ENCODE data around the gene USH2A.

The USH2A gene

GRCh38 chr1:215899901-215900300 lies 523.3 kb downstream of the USH2A start:
- no peak for FAIRE-seq

DNA sequence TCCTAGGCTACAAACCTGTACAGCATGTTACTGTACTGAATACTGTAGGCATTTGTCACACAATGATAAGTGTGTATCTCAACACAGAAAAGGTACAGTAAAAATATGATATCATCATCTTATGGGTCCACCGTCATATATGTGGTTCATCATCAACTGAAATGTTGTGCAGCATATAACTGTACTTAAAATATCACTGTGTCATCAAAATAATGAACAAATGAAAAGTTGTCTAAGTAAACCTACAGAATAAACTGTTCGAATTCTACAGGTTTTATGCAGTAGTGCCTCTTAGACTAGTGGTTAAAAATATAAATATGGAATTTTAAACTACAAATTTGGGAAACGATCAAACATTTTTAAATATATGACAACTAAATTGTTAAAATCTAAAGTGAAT lies 527.4 kb downstream of the USH2A start:
- FAIRE-seq = no peak

GRCh38 chr1:215895276-215895675 lies 528.0 kb downstream of the USH2A start:
- no peak for FAIRE-seq

- FAIRE-seq = no peak
Measured at GRCh38 chr1:215894617-215895016, 528.6 kb downstream of the USH2A start.

- no peak for FAIRE-seq
Measured at GRCh38 chr1:215891266-215892057, 531.8 kb downstream of the USH2A start.

GRCh38 chr1:215890438-215890837 lies 532.8 kb downstream of the USH2A start:
- FAIRE-seq = no peak

DNA sequence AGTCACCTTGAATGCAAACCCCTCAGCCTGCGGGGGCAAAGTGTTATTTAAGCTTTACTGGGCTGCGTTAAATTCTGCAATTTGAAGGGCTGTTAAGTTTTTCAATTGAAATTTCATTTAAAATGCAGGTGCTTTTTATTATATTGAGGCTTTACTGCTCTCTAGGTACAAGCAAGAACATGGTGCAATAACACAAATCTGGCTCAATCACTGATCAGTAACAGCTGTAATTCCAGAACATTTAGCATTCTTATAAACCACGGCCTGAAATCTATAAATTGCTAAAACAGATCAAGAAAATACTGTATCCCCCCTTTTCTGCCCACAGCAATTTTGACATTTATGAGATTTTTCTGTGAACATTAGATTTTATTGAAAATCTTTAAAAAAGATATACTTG lies 533.4 kb downstream of the USH2A start:
- no peak for FAIRE-seq

GRCh38 chr1:215888159-215888558 lies 535.1 kb downstream of the USH2A start:
- no peak for FAIRE-seq

- no peak for FAIRE-seq
Measured at GRCh38 chr1:215887627-215888026, 535.6 kb downstream of the USH2A start.

GRCh38 chr1:215883004-215883403 lies 540.2 kb downstream of the USH2A start:
- no peak for FAIRE-seq

- no peak for FAIRE-seq
Measured at GRCh38 chr1:215878843-215879242, 544.4 kb downstream of the USH2A start.

DNA sequence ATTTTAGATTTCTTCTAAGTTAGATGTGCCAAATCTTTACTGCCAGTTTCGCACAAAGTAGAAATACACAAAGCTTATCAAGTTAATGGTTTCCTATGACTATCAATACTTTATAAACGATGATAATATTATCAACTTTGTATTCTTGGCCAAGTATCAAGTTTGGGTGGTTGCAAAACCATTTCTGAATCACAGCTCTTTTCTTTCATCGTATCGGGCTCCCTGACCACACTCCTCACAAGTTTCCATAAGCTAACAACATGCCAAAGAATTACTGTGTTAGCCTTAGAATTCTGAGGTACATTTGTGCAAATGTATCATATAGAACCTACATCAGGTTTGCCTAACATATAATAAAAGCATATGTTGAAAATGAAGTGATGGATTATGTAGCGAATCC lies 545.1 kb downstream of the USH2A start:
- FAIRE-seq = no peak

DNA sequence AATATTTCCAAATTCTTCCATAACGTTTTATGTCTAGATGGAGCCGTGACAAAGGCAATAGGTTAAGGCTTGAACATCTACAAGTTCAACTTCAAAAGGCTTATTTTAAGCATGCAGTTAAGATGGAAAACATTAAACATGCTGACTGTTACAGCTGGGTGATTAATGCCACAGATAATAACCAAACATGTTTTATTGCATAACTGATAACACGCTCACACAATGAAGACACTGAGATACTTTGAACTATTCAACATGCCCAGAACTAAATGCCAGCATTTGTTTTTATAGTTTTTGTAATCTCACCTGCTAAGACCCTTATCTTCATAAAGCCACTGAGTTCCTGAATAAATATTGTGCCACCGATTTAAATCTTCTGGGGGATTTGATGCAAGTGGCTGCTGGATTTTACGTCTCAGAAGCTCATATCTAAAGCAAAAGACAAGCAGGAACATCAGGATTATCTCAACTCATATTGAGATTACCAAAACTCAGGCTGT lies 545.7 kb downstream of the USH2A start:
- no peak for FAIRE-seq

DNA sequence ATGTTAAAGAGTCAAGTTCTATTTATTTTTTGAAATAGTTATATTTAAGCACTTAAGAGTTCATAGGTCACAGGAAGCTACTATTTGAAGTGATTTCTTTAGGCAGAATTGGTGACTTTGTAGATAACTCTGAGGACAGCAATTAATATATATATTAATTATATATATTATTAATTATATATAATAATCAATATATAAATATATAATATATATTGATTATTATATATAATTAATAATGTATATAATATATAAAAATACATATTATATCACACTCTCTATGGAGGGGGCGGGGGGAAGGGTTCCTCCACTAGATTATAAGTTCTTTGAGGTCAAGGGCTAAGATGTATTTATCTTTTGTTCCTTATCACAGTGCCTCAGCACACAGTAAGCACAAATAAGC lies 547.5 kb downstream of the USH2A start:
- FAIRE-seq = no peak

GRCh38 chr1:215875236-215875635 lies 548.0 kb downstream of the USH2A start:
- FAIRE-seq = no peak

GRCh38 chr1:215872658-215873057 lies 550.6 kb downstream of the USH2A start:
- no peak for FAIRE-seq

GRCh38 chr1:215868500-215868899 lies 554.7 kb downstream of the USH2A start:
- no peak for FAIRE-seq

DNA sequence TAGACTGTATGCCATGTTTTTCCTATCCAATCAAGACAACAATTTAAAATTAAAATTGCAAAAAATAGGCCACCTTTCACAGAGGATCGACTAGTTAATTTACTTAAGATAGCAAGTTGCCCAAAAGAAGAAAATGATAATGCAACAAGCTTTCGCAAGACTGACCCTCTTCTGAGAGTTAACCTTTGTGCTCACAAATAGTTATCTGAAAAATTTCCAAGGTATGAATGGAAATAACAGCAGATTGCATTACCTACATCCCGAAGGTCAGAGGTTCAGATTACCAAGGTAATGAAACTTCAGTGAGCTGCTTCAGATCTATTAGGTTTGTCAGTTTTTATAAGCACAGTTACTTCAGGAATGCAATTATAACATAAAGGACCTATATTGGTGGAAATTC lies 558.2 kb downstream of the USH2A start:
- FAIRE-seq = no peak

- no peak for FAIRE-seq
Measured at GRCh38 chr1:215863796-215864195, 559.5 kb downstream of the USH2A start.

DNA sequence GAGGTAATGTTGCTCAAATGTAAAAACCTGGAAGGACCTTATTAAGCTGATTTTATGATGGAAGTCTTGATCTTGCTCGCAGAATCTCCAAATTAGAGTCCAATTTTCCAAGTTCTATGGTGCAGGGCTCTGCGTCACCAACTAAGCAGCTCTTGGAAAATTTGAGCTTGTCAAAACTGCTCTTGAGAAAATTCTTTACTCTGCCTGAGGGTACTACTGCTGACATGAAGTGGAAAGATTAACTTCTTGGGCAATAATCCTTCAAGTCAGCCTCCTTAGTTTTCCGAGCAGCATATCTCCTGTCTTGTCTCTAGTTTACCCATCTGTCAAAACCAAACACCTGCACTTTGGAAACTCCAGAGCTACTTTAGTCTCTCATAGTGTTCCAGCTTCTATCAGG lies 562.4 kb downstream of the USH2A start:
- FAIRE-seq = no peak

DNA sequence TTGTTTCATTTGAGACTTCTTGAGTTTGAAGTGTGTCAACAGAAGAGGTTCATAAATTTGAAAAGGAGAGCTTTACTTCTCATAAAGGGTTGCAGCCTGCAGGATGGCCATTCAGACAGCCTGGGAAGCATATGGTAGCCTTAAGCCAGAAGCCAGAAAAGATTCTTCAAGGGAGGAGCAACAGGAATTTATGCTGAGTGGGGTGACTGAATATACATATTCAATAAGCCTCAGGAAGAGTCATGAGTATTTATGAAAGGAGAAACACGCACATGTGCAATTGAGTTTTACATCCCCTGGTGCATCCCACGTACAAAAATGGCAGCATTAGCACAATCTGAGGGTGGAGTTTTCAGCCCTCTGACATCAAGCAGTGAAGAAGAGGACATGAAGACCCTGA lies 565.9 kb downstream of the USH2A start:
- FAIRE-seq = no peak

- no peak for FAIRE-seq
Measured at GRCh38 chr1:215845234-215845891, 577.9 kb downstream of the USH2A start.

DNA sequence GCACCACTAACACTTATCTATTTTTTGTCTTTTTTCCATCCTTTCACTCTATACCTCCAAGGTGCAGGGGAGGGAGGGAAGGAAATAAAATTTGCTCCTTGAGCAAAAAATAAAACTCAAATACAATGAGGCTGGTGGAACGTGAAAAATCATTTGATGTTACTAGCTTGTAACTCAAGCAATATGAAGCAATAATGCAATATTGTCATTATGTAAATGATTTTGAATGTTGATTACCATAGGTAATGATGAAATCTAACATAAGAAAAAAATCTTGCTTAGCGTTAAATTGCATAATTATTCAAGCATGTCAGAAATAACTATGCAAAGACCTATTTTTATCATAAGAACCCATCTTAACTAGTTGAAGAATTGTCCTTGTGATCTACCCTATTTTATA lies 578.5 kb downstream of the USH2A start:
- no peak for FAIRE-seq

DNA sequence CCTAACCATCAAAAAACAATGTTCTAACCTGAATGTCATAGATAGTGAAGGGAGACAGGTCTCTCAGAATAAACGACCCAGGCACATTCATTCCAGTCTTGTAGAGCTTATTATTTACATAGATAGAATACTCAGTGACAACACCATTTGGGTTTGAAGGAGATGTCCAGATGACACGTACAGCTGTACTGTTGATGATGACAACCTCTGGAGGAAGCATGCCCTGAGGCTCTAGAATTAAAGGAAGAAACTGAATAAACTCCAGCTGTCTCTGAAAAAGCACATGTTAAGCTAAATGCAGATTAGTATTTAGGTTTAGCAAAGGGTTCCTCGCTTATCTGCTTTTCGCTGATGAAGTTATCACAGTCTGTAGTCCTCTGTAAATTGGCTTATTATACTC lies 579.0 kb downstream of the USH2A start:
- no peak for FAIRE-seq

- no peak for FAIRE-seq
Measured at GRCh38 chr1:215842905-215843304, 580.3 kb downstream of the USH2A start.

Measured in G401.6 (cell line).